Heart left ventricle (tissue), 16 donors: ENCODE results near the gene SH3RF3. TPM values are rescaled to one million over a fixed set of nuclear protein-coding genes. Genes with fewer than 3 reads are reported as not detected.
A peak's percentile ranks its signal among the peaks of the same experiment; 100 is the strongest.

ENCODE experiments used
- ATAC-seq, 4 donors: fragments of 200-7000 bp; cut with Tn5 transposase; one replicate each; pipeline ENCODE4 v1.9.1; 2020 to 2022; ENCODE audit warnings: moderate library complexity in 4 of 4, mild to moderate bottlenecking in 3 of 4, moderate number of reproducible peaks in 1 of 4
- DNase-seq, 5 donors: peaks; one replicate each; pipeline ENCODE4 v3.0.0-alpha.2; 2020
- H3K27ac ChIP-seq, 12 donors: fragments of 200-600 bp; sonication (generic) in 4 of 12; one replicate each; pipeline versions ENCODE4 v1.5.0 to v1.8.0; 2016 to 2022; ENCODE audit warnings: mild to moderate bottlenecking in 2 of 12
- H3K27me3 ChIP-seq, 9 donors: fragments of 200-600 bp; sonication (generic) in 2 of 9; one replicate each; pipeline versions ENCODE4 v1.5.1 to v1.8.0; 2016 to 2022; ENCODE audit warnings: mild to moderate bottlenecking in 3 of 9
- H3K36me3 ChIP-seq, 9 donors: fragments of 200-600 bp; sonication (generic) in 2 of 9; one replicate each; pipeline versions ENCODE4 v1.5.0 to v1.8.0; 2018 to 2022; ENCODE audit warnings: mild to moderate bottlenecking in 2 of 9
- H3K4me1 ChIP-seq, 12 donors: fragments of 200-600 bp; sonication (generic) in 4 of 12; one replicate each; pipeline versions ENCODE4 v1.5.0 to v1.8.0; 2016 to 2022; ENCODE audit warnings: mild to moderate bottlenecking in 3 of 12
- H3K4me3 ChIP-seq, 12 donors: fragments of 200-600 bp; sonication (generic) in 4 of 12; one replicate each; pipeline versions ENCODE4 v1.5.0 to v1.8.0; 2017 to 2022; ENCODE audit warnings: mild to moderate bottlenecking in 9 of 12, moderate library complexity in 4 of 12
- H3K9me3 ChIP-seq, 12 donors: fragments of 200-600 bp; sonication (generic) in 4 of 12; one replicate each; pipeline versions ENCODE4 v1.5.0 to v1.8.0; 2016 to 2022; ENCODE audit warnings: mild to moderate bottlenecking in 1 of 12
- CTCF ChIP-seq, 12 donors: fragments of 200-600 bp; sonication (generic) in 4 of 12; IDR thresholded peaks; one replicate each; pipeline versions ENCODE4 v1.5.0 to v1.8.0; 2018 to 2022; ENCODE audit warnings: antibody characterized with exemption in 12 of 12, mild to moderate bottlenecking in 5 of 12
- POLR2A ChIP-seq, 2 donors: fragments of 450-650 bp; IDR thresholded peaks; one replicate each; pipeline ENCODE4 v1.6.1; 2017; ENCODE audit warnings: antibody characterized with exemption in 2 of 2, mild to moderate bottlenecking in 2 of 2, moderate library complexity in 2 of 2
- WGBS, 4 donors: extraction: QIAGEN DNeasy Blood & Tissue Kit in 2 of 4; methylation state at CpG; one replicate each; pipeline versions ENCODE4 v1.1.5 to v1.1.7; 2013 to 2018; 5-methylcytosine and 5-hydroxymethylcytosine counted together
- intact Hi-C, 10 donors: fragments of 100-400 bp; cut with DNase I; formaldehyde crosslinking; loops; one replicate each; pipeline versions ENCODE4 v1.11.1 to v1.14.2; 2022
- polyA plus RNA-seq, 2 donors: library from polyadenylated mRNA; stranded (reverse); fragments of 200-250 nt; gene quantifications; one replicate each; pipeline ENCODE4 v1.2.3, GENCODE V29; 2013
- total RNA-seq, 9 donors: library from RNA; depleted of rRNA in 2 of 9; stranded (reverse); fragments of >200 nt in 2 of 9; fragmentation: NEBNext Ultra II Directional in 3 of 9; extraction: Animal tissue kit (Norgen Biotek cat#: 25700) in 3 of 9; gene quantifications; one replicate each; pipeline versions ENCODE4 v1.1.0 to v1.2.4, GENCODE V29; 2016 to 2023
- donor health status: ischemic (EF 13 %, LVEDD 7.1; RV severe dilation, severe dysfunction).
- donor health status: healthy with polysubstance abuse.
- donor health status: DM: no; HTN: yes; CAD: no.
- donor health status: DM: no; HTN: no; CAD: no.
- donor health status: ischemic (EF 25% LVEDD 6.9; RV normal size, moderate dysfunction).
- donor health status: ischemic (EF 25% LVEDD 5.7; RV mildly dilated, moderate dysfunction).
- donor health status: healthy.
- donor health status: DM: yes; HTN: yes; CAD: no.
- donor health status: ischemic (EF 35%, LVEDD 5.7; RV mildly dilated, moderate dysfunction).
- donor health status: nonischemic (EF 11% LVEDD 7.7; RV severe dilation, severe dysfunction).
- donor health status: DM: yes; HTN: yes; CAD: no.
- donor health status: PGD.
- donor health status: ischemic (EF 29% LVEDD 5.4; RV normal size, mild dysfunction).
- donor health status: nonischemic (EF 23%, LVEDD 6.1; RV moderate dilation, normal function).

Gene SH3RF3
- total and polyA plus RNA-seq, 11 donors = 5.2 to 15.7 (median 7.9) TPM

GRCh38 chr2:109537565-109538222 is 408.7 kb downstream of the SH3RF3 start:
- TF ChIP-seq CTCF (IDR thresholded peaks at IDR 0.05) = no peak
- intact Hi-C loops = no loop called here
- Histone ChIP-seq H3K36me3 (peaks cover 0 to 9% (median 0%) of the 10 kb centered on the region in 9 donors), H3K9me3 (no peaks in the 10 kb centered on the region), H3K4me3 (no peak overlapping the region), H3K27ac (no peak overlapping the region), H3K27me3 (no peaks in the 10 kb centered on the region), H3K4me1 (peaks cover 0 to 8% (median 0%) of the 10 kb centered on the region in 12 donors)
- DNase-seq (no peak), ATAC-seq (no peak)
- 86 to 96% (median 90%) methylated on average over 10 of the region's 10 CpGs for WGBS, 4 donors

- Histone ChIP-seq H3K36me3 (peaks cover 0 to 12% (median 0%) of the 10 kb centered on the region in 9 donors), H3K9me3 (no peaks in the 10 kb centered on the region), H3K4me3 (no peak overlapping the region), H3K27ac (no peak overlapping the region), H3K27me3 (no peaks in the 10 kb centered on the region), H3K4me1 (peaks cover 0 to 8% (median 0%) of the 10 kb centered on the region in 12 donors)
- intact Hi-C loops = no loop called here
- ATAC-seq (no peak), DNase-seq (no peak)
- TF ChIP-seq POLR2A (IDR thresholded peaks at IDR 0.05) (no peak), CTCF (IDR thresholded peaks at IDR 0.05) (no peak)
- 82 to 89% (median 84%) methylated on average over 8 of the region's 8 CpGs for WGBS, 4 donors
These were observed 409.5 kb downstream of the SH3RF3 start for GRCh38 chr2:109538546-109538945.

- 55 to 67% (median 56%) methylated on average over 6 of the region's 6 CpGs for WGBS, 4 donors
- H3K4me1 ChIP-seq = peaks cover 0 to 3% (median 0%) of the 10 kb centered on the region in 12 donors
- H3K4me3 ChIP-seq = no peak overlapping the region
- intact Hi-C loops = loop anchor here in 2 of 10 donors (10.0 kb wide), 1 partner anchor 172 kb away; no protein-coding TSS in a partner anchor
- TF ChIP-seq CTCF (IDR thresholded peaks at IDR 0.05) (no peak), POLR2A (IDR thresholded peaks at IDR 0.05) (no peak)
- H3K27ac ChIP-seq = no peak overlapping the region
- ATAC-seq (peak in 3 of 4 donors; percentile 44 to 73 (median 68)), DNase-seq (peak in 1 of 5 donors; percentile 42)
- H3K27me3 ChIP-seq = no peaks in the 10 kb centered on the region
- peaks cover 0 to 32% (median 10%) of the 10 kb centered on the region in 9 donors for H3K36me3 ChIP-seq
- H3K9me3 ChIP-seq = no peaks in the 10 kb centered on the region
These were observed 413.4 kb downstream of the SH3RF3 start for GRCh38 chr2:109542384-109542783.

- intact Hi-C loops = loop anchor here (1.0 to 10.0 kb wide), 8 partner anchors 51 to 191 kb away; partner anchors contain the start of genes SEPTIN10 (in 3 of the 10) and SOWAHC (in 3 of the 10)
- Histone ChIP-seq H3K27ac (no peak overlapping the region), H3K4me3 (no peak overlapping the region), H3K9me3 (no peaks in the 10 kb centered on the region), H3K4me1 (peaks cover 0 to 3% (median 0%) of the 10 kb centered on the region in 12 donors), H3K27me3 (no peaks in the 10 kb centered on the region), H3K36me3 (peaks cover 0 to 40% (median 10%) of the 10 kb centered on the region in 9 donors)
- peak; percentile 84 to 97 (median 92) for TF ChIP-seq CTCF (IDR thresholded peaks at IDR 0.05)
- TF ChIP-seq POLR2A (IDR thresholded peaks at IDR 0.05) = no peak
- 31 to 36% (median 34%) methylated on average over 10 of the region's 10 CpGs for WGBS, 4 donors
- DNase-seq (peak in 4 of 5 donors; percentile 38 to 67 (median 50)), ATAC-seq (peak; percentile 64 to 90 (median 87))
These were observed 417.1 kb downstream of the SH3RF3 start for GRCh38 chr2:109545828-109546713.
